Measurements from ENCODE around the gene PIK3CD. TPM values are rescaled to one million over a fixed set of nuclear protein-coding genes. Genes with fewer than 3 reads are reported as not detected.

The PIK3CD gene
- total RNA-seq, 1 experiment from 2014 or later, result 10.3 TPM

GRCh38 chr1:9611716-9612115 is 39.8 kb upstream of the PIK3CD start:
- no peaks in the 10 kb centered on the region for H3K36me3 ChIP-seq (ENCODE audit: low read depth)
- TF ChIP-seq EZH2 (IDR thresholded peaks at IDR 0.05; ENCODE audit: low read depth) (no peak), CTCF (conservative IDR thresholded peaks at IDR 0.05) (no peak)
- ChIA-PET CTCF (no interaction called here), POLR2A (ENCODE audit: unreplicated experiment) (no interaction called here)
- 0 out of 2 replicates have a peak, but pooled peaks cover 3% of the 10 kb centered on the region for H3F3A ChIP-seq (ENCODE audit: insufficient read depth, low read depth)
- H3K9me2 ChIP-seq (ENCODE audit: insufficient read depth), result no peaks in the 10 kb centered on the region
- no peak overlapping the region for H3K4me3 ChIP-seq
- no peak for DNase-seq
- H3K4me1 ChIP-seq (replicated peaks; ENCODE audit: insufficient read depth), result no peaks in the 10 kb centered on the region
- no peaks in the 10 kb centered on the region for H3K27me3 ChIP-seq (ENCODE audit: insufficient read depth, low read depth)
- no peaks in the 10 kb centered on the region for H3K79me2 ChIP-seq (ENCODE audit: low read depth)
- intact Hi-C loops (cut with micrococcal nuclease; ENCODE audit: unreplicated experiment), result no loop called here
- H4K20me1 ChIP-seq (ENCODE audit: insufficient read depth), result no peaks in the 10 kb centered on the region
- H2AFZ ChIP-seq, result no peak overlapping the region
- H3K27ac ChIP-seq, result no peak overlapping the region
- H3K4me2 ChIP-seq, result no peak overlapping the region
- no TSS peak for BruUV-seq (replicated peaks)
- no peaks in the 10 kb centered on the region for H3K9me3 ChIP-seq (ENCODE audit: insufficient read depth, low read depth)

DNA sequence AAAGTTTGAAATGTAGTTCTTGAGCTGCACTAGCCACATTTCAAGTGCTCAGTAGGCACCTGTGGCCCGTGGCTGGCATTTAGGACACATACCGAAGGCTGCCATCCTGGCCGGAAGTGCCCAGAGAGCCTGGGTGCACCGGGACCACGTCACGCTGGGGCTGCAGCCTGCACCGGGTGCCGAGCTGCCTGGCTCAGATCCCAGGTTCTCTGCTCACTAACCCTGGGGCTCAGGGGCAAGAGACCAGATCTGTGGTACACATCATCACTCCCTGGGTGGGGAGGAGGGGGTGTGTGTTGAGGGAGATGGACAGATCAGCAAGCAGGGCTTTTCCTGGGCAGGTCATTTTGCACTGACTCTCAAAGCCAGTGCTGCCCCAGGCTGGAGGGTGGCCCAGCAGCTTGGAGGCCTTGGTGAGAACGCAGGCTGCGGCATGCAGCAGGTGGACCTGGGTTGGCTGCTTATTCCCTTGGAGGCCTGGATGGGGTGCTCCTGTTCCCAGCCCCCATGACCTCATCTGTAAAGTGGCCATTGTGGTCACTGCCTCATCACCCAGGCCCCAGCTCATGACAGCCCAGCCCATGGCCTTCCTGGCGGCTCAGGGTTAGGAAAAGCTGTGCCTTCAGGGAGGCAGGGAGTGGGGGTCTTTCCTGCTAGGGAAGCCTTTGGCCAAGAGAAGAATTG is 39.2 kb upstream of the PIK3CD start:
- TF ChIP-seq EZH2 (IDR thresholded peaks at IDR 0.05; ENCODE audit: low read depth) (no peak), CTCF (conservative IDR thresholded peaks at IDR 0.05) (no peak)
- POLR2A ChIA-PET (ENCODE audit: unreplicated experiment), result no interaction called here
- BruUV-seq (replicated peaks), result no TSS peak
- Histone ChIP-seq H3F3A (ENCODE audit: insufficient read depth, low read depth) (0 out of 2 replicates have a peak, but pooled peaks cover 3% of the 10 kb centered on the region), H3K9me3 (ENCODE audit: insufficient read depth, low read depth) (no peaks in the 10 kb centered on the region), H2AFZ (no peak overlapping the region), H4K20me1 (ENCODE audit: insufficient read depth) (no peaks in the 10 kb centered on the region), H3K36me3 (ENCODE audit: low read depth) (no peaks in the 10 kb centered on the region), H3K27ac (no peak overlapping the region), H3K4me2 (no peak overlapping the region), H3K4me3 (no peak overlapping the region), H3K79me2 (ENCODE audit: low read depth) (no peaks in the 10 kb centered on the region), H3K4me1 (replicated peaks; ENCODE audit: insufficient read depth) (no peaks in the 10 kb centered on the region), H3K9me2 (ENCODE audit: insufficient read depth) (no peaks in the 10 kb centered on the region), H3K27me3 (ENCODE audit: insufficient read depth, low read depth) (no peaks in the 10 kb centered on the region)
- CTCF ChIA-PET, result no interaction called here
- intact Hi-C loops (cut with micrococcal nuclease; ENCODE audit: unreplicated experiment), result no loop called here
- DNase-seq, result no peak

GRCh38 chr1:9612871-9613624 is 38.5 kb upstream of the PIK3CD start:
- H3K36me3 ChIP-seq (ENCODE audit: low read depth), result no peaks in the 10 kb centered on the region
- BruUV-seq (replicated peaks), result no TSS peak
- 0 out of 2 replicates have a peak, but pooled peaks cover 3% of the 10 kb centered on the region for H3F3A ChIP-seq (ENCODE audit: insufficient read depth, low read depth)
- H3K9me3 ChIP-seq (ENCODE audit: insufficient read depth, low read depth), result no peaks in the 10 kb centered on the region
- no peak for DNase-seq
- no peak overlapping the region for H3K4me2 ChIP-seq
- no peaks in the 10 kb centered on the region for H3K27me3 ChIP-seq (ENCODE audit: insufficient read depth, low read depth)
- no peaks in the 10 kb centered on the region for H3K4me1 ChIP-seq (replicated peaks; ENCODE audit: insufficient read depth)
- no peak overlapping the region for H3K27ac ChIP-seq
- H3K79me2 ChIP-seq (ENCODE audit: low read depth), result no peaks in the 10 kb centered on the region
- H3K9me2 ChIP-seq (ENCODE audit: insufficient read depth), result no peaks in the 10 kb centered on the region
- TF ChIP-seq EZH2 (IDR thresholded peaks at IDR 0.05; ENCODE audit: low read depth) (no peak), CTCF (conservative IDR thresholded peaks at IDR 0.05) (no peak)
- H4K20me1 ChIP-seq (ENCODE audit: insufficient read depth), result no peaks in the 10 kb centered on the region
- intact Hi-C loops (cut with micrococcal nuclease; ENCODE audit: unreplicated experiment), result no loop called here
- CTCF ChIA-PET, result interaction anchor here (0.6 kb wide), 1 partner anchor 399 kb away, joined by 4 read pairs; no protein-coding TSS in a partner anchor
- H3K4me3 ChIP-seq, result no peak overlapping the region
- no peak overlapping the region for H2AFZ ChIP-seq
- POLR2A ChIA-PET (ENCODE audit: unreplicated experiment), result no interaction called here

Data from PC-9 (cell line).